ENCODE measurements around the gene CRY1. TPM values are rescaled to one million over a fixed set of nuclear protein-coding genes. Genes with fewer than 3 reads are reported as not detected.
A peak's percentile ranks its signal among the peaks of the same experiment; 100 is the strongest.

Gene CRY1
- total and polyA plus RNA-seq, 9 of the 15 experiments (the other 6 are each of a cell fraction or from before 2014, with no cell fraction given) = 8.7 to 33.3 (median 25.2) TPM

DNA sequence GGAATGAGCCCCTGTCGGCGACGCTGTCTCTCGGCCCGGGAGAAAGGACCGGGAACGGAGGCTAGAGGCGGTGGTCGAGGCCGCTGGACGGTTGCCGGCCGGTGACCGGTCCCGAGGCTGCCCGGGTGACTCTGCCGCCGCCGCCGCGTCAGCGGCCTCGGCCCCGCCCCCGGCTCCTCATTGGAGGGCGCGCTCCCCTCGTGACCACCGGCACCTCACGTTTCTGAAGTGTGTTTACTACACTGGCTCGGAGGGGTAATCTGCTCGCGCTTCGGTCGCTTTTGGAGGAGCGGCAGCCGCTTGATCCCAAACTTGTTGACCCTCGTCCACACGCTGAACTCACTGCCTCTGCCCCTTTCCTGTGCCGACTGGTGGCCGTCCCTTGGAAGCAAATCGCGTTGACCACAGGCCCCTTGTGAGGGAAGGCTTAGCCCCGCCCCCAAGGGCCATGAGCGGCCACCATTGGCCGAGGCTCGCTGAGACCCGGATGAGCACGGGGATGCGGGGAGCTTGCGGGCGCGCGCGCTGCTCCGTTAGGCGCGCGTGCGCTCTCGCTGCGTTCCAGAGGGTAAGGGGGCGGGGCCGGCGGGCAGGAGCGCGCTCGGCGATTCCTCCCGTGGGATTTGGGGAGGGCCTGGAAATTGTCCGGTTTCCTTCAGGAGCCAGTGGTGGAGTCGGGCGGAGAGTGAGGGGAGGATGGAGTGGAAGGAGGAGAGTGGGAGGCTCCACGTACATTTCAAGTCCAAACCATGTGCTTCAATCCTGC, at the start of gene CRY1 (continued):
- TF ChIP-seq, protein P1, sequence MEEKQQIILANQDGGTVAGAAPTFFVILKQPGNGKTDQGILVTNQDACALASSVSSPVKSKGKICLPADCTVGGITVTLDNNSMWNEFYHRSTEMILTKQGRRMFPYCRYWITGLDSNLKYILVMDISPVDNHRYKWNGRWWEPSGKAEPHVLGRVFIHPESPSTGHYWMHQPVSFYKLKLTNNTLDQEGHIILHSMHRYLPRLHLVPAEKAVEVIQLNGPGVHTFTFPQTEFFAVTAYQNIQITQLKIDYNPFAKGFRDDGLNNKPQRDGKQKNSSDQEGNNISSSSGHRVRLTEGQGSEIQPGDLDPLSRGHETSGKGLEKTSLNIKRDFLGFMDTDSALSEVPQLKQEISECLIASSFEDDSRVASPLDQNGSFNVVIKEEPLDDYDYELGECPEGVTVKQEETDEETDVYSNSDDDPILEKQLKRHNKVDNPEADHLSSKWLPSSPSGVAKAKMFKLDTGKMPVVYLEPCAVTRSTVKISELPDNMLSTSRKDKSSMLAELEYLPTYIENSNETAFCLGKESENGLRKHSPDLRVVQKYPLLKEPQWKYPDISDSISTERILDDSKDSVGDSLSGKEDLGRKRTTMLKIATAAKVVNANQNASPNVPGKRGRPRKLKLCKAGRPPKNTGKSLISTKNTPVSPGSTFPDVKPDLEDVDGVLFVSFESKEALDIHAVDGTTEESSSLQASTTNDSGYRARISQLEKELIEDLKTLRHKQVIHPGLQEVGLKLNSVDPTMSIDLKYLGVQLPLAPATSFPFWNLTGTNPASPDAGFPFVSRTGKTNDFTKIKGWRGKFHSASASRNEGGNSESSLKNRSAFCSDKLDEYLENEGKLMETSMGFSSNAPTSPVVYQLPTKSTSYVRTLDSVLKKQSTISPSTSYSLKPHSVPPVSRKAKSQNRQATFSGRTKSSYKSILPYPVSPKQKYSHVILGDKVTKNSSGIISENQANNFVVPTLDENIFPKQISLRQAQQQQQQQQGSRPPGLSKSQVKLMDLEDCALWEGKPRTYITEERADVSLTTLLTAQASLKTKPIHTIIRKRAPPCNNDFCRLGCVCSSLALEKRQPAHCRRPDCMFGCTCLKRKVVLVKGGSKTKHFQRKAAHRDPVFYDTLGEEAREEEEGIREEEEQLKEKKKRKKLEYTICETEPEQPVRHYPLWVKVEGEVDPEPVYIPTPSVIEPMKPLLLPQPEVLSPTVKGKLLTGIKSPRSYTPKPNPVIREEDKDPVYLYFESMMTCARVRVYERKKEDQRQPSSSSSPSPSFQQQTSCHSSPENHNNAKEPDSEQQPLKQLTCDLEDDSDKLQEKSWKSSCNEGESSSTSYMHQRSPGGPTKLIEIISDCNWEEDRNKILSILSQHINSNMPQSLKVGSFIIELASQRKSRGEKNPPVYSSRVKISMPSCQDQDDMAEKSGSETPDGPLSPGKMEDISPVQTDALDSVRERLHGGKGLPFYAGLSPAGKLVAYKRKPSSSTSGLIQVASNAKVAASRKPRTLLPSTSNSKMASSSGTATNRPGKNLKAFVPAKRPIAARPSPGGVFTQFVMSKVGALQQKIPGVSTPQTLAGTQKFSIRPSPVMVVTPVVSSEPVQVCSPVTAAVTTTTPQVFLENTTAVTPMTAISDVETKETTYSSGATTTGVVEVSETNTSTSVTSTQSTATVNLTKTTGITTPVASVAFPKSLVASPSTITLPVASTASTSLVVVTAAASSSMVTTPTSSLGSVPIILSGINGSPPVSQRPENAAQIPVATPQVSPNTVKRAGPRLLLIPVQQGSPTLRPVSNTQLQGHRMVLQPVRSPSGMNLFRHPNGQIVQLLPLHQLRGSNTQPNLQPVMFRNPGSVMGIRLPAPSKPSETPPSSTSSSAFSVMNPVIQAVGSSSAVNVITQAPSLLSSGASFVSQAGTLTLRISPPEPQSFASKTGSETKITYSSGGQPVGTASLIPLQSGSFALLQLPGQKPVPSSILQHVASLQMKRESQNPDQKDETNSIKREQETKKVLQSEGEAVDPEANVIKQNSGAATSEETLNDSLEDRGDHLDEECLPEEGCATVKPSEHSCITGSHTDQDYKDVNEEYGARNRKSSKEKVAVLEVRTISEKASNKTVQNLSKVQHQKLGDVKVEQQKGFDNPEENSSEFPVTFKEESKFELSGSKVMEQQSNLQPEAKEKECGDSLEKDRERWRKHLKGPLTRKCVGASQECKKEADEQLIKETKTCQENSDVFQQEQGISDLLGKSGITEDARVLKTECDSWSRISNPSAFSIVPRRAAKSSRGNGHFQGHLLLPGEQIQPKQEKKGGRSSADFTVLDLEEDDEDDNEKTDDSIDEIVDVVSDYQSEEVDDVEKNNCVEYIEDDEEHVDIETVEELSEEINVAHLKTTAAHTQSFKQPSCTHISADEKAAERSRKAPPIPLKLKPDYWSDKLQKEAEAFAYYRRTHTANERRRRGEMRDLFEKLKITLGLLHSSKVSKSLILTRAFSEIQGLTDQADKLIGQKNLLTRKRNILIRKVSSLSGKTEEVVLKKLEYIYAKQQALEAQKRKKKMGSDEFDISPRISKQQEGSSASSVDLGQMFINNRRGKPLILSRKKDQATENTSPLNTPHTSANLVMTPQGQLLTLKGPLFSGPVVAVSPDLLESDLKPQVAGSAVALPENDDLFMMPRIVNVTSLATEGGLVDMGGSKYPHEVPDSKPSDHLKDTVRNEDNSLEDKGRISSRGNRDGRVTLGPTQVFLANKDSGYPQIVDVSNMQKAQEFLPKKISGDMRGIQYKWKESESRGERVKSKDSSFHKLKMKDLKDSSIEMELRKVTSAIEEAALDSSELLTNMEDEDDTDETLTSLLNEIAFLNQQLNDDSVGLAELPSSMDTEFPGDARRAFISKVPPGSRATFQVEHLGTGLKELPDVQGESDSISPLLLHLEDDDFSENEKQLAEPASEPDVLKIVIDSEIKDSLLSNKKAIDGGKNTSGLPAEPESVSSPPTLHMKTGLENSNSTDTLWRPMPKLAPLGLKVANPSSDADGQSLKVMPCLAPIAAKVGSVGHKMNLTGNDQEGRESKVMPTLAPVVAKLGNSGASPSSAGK (IDR thresholded peaks at IDR 0.05) = peak; percentile 80
- peak; percentile 100 for TF ChIP-seq CLOCK (CRISPR knock-in tag; IDR thresholded peaks at IDR 0.05; ENCODE audit: borderline replicate concordance)
- TF ChIP-seq TAF9B (IDR thresholded peaks at IDR 0.05; ENCODE audit: partially characterized antibody) = no peak
- TF ChIP-seq ZNF282 (CRISPR knock-in tag; IDR thresholded peaks at IDR 0.05) = no peak
- TF ChIP-seq MYC (IDR thresholded peaks at IDR 0.05; ENCODE audit: low read depth, low read length) = peak; percentile 73; the same call in 1 of the 2 replicates
- TF ChIP-seq MYC (CRISPR knock-in tag; IDR thresholded peaks at IDR 0.05; ENCODE audit: borderline replicate concordance, low read depth) = no peak
- no peak for TF ChIP-seq XRCC3 (IDR thresholded peaks at IDR 0.05)
- TF ChIP-seq TCF7 (IDR thresholded peaks at IDR 0.05; ENCODE audit: borderline replicate concordance) = no peak
- TF ChIP-seq SIN3A (IDR thresholded peaks at IDR 0.05; ENCODE audit: borderline replicate concordance in 2 of 2, control insufficient read depth in 1 of 2, low read depth in 2 of 2, low read length in 2 of 2) = peak; percentile 64 to 68; a peak in 1 of 4 replicates
- no peak for TF ChIP-seq CTCF (IDR thresholded peaks at IDR 0.05 in 2 of 3, conservative IDR thresholded peaks at IDR 0.05 in 1 of 3; ENCODE audit: insufficient read depth in 2 of 3, low read depth in 1 of 3, low read length in 3 of 3)

Measured in K562 (cell line).